Activated naive CD4-positive, alpha-beta T cell treated with anti-CD3 and anti-CD28 coated beads, Interleukin-2, amount 50 U/mL, for 16 hours (primary cell): ENCODE data around the gene PDE7B.

Experiments
- DNase-seq: peaks from one replicate; pipeline ENCODE4 v3.0.0-alpha.2; 2020

Gene PDE7B

GRCh38 chr6:136036071-136036380 is 184.5 kb downstream of the PDE7B start:
- DNase-seq = no peak

- DNase-seq = no peak
Observed at GRCh38 chr6:136036601-136037000, 185.1 kb downstream of the PDE7B start.

- DNase-seq = no peak
Observed at GRCh38 chr6:136037242-136037875, 185.9 kb downstream of the PDE7B start.

- DNase-seq = no peak
Observed at GRCh38 chr6:136037876-136038460, 186.5 kb downstream of the PDE7B start.

GRCh38 chr6:136038531-136038930 is 187.0 kb downstream of the PDE7B start:
- DNase-seq = no peak

GRCh38 chr6:136039185-136039584 is 187.7 kb downstream of the PDE7B start:
- DNase-seq = no peak

- no peak for DNase-seq
Observed at GRCh38 chr6:136050475-136050874, 199.0 kb downstream of the PDE7B start.

GRCh38 chr6:136051140-136051775 is 199.8 kb downstream of the PDE7B start:
- DNase-seq = no peak

- DNase-seq = no peak
Observed at GRCh38 chr6:136052031-136052430, 200.5 kb downstream of the PDE7B start.

- DNase-seq = no peak
Observed at GRCh38 chr6:136058852-136059251, 207.4 kb downstream of the PDE7B start.

GRCh38 chr6:136059308-136059707 is 207.8 kb downstream of the PDE7B start:
- no peak for DNase-seq

- DNase-seq = no peak
Observed at GRCh38 chr6:136060052-136060451, 208.6 kb downstream of the PDE7B start.

GRCh38 chr6:136060759-136061158 is 209.3 kb downstream of the PDE7B start:
- DNase-seq = no peak

GRCh38 chr6:136061701-136062100 is 210.2 kb downstream of the PDE7B start:
- DNase-seq = no peak

- DNase-seq = no peak
Observed at GRCh38 chr6:136063096-136063495, 211.6 kb downstream of the PDE7B start.

GRCh38 chr6:136066005-136066404 is 214.5 kb downstream of the PDE7B start:
- no peak for DNase-seq

- DNase-seq = no peak
Observed at GRCh38 chr6:136067731-136068341, 216.3 kb downstream of the PDE7B start.

- DNase-seq = no peak
Observed at GRCh38 chr6:136069119-136069518, 217.6 kb downstream of the PDE7B start.

- no peak for DNase-seq
Observed at GRCh38 chr6:136070815-136071214, 219.3 kb downstream of the PDE7B start.

- DNase-seq = no peak
Observed at GRCh38 chr6:136072691-136073090, 221.2 kb downstream of the PDE7B start.

GRCh38 chr6:136073216-136073615 is 221.7 kb downstream of the PDE7B start:
- DNase-seq = no peak

GRCh38 chr6:136076496-136076895 is 225.0 kb downstream of the PDE7B start:
- DNase-seq = no peak

GRCh38 chr6:136077834-136078576 is 226.5 kb downstream of the PDE7B start:
- no peak for DNase-seq
